Iris pigment epithelial cell (primary cell): ENCODE measurements around the gene IRGQ.
"Not testable (repeated sequence)": the region's sequence is repeated elsewhere in the genome, so short reads cannot be mapped to it uniquely, and the experiment has no call there.

Experiments
- DNase-seq: peaks from one replicate; pipeline ENCODE4 v3.0.0-alpha.2; 2011; ENCODE audit warnings: low read depth

The IRGQ gene

DNA sequence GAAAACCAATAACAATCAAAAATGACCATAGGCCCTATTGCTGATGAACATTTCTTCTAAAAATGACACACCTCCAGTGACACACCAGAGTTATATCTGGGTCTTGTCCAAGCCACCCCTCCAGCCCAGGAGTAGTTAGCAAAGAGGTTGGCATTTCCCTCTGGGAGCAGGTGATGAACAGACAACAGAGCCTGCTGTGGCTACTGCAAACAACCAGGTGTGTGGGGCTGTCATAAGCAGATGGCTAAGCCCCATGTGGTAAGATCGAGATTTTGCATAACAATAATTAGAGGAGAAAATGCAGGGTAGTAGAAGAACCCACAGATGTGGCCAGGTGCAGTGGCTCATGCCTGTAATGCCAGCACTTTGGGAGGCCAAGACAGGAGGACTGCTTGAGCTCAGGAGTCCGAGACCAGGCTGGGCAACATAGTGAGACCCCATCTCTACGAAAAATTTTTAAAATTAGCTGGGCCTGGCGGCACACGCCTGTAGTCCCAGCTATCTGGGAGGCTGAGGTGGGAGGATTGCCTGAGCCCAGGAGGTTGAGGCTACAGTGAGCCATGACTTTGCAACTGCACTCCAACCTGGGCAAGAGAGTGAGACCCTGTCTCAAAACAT is 25.7 kb downstream of the IRGQ start:
- DNase-seq, result no peak

DNA sequence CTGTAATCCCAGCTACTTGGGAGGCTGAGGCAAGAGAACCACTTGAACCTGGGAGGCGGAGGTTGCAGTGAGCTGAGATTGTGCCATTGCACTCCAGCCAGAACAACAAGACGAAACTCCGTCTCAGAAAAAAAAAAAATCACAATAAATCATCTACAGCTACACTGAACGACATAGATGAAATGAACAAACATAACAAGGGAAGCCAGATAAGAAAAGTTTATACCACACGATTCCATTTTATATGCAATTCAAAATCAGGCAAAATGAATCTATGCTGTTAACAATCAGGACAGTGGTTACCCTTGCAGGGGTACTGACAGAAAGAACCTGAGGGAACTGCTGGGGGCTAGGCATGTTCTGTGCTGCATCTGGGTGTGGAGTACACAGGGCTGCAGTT is 26.3 kb downstream of the IRGQ start:
- no peak for DNase-seq

DNA sequence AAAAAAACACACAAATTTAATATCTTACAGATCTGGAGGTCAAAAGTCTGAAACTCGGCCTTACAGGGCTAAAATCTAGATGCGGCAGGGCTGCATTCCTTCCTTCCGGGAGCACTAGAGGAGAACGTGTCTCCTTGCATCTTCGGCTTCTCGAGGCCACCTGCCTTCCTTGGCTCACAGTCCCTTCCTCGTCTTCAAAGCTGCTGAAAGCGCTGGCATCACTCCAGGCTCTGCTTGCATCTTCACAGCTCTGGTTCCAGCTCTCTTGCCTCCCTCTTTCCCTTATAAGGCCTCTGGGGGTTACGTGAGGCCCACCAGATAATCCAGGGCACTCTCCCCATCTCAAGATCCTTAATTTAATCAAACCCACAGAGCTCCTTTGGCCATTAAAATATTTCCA is 31.1 kb downstream of the IRGQ start:
- DNase-seq, result no peak

DNA sequence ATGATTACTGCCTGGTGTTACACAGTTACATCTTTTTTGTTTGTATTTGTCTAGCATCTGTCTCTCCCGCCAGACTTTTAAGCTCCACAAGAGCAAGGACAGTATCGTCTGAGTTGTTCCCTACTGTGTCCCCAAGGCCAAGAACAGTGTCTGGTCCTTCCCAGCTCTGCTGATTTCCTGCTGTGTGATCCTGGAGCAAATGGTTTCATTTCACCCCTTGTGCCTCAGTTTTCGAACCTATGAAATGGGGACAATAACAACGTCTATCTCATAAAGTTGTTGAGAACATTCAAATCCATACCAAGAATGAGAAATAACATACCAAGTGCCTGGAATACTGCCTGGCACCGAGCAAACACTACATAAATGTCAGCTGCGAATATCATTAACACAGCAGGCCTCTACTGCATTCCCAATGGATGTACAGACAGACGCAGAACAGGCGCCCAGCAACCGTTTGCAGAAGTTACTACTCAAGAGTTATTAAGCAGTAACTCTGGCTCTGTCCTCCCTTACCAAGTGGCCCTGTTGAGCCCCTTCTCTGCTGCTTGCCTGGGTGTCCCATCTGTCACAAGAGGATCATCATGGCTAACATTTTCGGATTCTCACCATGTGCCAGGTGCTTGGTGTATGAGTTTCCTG is 32.0 kb downstream of the IRGQ start:
- DNase-seq, result no peak

DNA sequence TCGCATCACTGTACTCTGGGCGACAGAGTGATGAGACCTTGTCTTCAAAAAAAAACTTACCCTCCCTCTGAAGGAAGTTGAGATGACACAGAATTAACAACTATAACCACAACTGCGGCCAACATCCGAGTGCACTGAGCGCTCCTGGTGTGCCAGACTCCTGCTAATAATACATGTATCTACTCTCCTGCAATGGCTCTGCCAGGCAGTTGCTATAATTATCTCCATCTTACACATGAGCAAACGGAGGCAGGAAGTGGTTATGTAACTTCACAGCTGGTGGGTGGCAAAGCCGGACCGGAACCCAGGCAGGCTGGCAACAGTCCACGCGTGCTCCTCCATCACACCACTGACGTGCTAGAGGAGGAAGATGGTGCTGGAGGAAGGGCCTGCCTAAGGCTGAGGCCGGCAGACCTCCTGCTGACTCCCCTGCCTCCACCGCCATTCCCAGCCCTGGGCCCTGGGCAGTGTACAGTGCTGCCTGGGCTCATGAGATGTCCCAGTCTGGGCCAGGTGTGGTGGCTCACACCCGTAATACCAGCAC is 33.2 kb downstream of the IRGQ start:
- DNase-seq, result peak; percentile 85

DNA sequence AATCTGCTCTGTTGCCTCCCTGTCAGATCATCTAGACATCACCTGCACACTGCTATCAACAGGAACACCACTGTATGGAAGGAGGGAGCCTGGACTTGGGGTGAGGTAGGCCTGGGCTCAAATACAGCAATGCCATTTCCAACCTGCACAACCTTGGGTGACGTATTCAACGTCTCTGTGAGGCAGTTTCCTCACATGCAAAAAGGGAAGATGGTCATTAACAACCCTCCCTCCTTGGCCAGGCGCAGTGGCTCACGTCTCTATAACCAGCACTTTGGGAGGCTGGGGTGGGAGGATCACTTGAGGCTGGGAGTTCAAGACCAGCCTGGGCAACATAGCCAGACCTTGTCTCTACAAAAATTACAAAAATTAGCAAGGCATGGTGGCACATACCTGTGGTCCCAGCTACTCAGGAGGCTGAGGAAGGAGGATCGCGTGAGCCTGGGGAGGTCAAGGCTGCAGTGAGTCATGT is 33.7 kb downstream of the IRGQ start:
- no peak for DNase-seq

DNA sequence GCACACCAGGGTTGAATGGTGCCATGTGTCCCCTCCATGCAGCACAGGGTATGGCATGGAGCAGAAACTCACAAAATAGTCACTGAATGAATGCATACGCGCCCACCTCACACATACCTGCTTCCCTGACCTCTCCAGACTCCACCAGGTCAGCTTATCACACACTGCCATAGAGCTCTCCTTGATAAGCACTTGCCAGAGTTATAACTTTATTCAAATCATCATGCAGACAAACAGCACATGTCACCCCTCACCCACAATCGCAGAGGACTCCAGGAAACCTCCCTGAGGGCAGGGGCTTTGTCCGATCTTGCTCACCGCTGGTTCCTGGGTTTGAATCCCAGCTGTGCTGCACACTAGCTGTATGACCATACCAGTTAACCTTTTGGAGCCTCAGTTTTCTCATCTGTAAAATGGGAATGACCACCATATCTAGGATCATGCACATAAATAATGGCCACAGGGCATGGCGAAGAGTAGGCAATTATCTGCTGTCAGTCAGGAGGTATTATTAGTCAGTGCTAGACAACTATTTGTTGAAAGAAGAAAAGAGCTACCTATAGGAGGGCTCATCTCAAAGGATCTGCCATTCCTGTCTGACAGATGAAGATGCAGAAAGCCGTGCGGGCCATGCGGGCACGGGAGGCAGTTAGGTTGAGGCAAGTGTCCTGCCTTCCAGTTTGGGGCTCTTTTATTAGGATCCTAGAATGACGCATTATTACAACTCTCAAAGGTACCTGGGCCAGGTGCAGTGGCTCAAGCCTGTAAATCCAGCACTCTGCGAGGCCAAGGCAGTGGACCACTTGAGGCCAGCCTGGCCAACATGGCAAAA is 34.6 kb downstream of the IRGQ start:
- no peak for DNase-seq

DNA sequence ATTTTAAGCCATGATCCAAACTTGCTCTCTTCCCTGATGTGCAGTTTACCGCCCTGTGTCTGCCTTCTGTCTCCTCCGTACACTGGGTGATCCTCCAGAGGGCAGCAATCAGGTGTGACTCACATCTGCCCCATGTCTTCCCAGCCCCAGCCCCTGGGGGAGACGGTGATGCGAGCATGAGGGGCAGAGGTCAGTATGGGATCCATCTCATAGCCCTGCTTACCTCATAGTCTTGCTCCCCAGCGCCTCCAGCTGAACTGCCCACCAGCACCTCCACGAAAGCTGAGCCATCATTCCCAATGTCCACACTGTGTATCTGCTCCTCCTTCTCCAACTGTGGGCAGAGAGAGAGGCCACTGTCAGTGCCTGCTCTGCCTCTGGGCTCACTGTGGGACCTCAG is 35.2 kb downstream of the IRGQ start:
- peak; percentile 43 for DNase-seq

DNA sequence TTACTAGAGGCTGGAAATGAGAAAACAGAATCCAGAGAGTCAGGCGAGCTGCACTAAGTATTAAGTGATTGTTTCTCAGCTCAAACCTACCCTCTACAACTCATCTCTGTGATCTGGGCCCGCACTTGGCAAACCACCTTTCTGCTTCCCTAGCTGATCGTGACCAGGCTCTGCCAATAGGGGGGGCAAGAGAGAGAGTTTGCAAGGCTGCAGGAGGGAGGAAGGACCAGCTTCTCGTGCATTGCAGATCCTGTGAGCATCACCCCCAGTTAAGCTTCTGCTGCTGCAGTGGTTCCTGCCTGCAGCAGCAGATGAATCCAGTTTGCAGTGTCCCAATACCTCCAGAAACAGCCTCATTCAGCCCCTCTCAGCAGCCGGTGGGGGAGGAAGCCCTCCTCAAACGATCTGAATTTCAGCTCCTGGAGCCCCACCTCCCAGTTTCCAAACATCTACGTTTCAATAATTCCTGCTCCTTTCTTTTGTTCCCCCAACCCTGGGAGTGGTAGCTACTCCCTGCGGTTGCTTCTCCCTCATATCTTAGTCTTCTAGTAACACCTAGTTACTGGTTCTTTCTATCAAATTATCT is 40.7 kb downstream of the IRGQ start:
- peak; percentile 71 for DNase-seq

DNA sequence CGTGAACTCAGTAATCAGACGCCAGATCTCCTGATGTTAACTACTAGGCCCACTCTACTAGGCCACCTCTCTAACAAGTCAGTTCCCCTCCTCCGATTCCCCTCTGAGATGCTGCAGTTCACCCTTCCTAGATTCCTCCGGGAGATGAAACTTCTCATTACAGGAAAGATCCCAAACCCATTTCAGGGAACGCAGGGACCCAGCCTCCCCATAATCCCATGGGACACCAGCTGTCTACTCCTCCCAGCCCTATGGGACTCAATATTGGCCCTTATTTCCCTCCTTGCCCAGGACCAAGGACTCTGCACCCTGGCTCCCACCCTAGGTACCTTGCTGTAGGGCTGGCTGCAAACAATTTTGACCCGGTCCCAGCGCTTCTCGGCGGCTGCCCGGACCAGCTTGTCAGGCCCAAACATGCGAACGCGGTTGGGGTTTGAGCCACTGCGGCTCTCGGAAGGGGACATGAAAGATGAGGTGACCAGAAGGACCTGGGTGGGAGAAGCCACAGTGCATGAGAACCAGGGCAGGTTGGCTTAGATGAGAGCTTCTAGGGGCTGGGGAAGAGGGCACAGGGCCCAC is 41.5 kb downstream of the IRGQ start:
- DNase-seq, result no peak

DNA sequence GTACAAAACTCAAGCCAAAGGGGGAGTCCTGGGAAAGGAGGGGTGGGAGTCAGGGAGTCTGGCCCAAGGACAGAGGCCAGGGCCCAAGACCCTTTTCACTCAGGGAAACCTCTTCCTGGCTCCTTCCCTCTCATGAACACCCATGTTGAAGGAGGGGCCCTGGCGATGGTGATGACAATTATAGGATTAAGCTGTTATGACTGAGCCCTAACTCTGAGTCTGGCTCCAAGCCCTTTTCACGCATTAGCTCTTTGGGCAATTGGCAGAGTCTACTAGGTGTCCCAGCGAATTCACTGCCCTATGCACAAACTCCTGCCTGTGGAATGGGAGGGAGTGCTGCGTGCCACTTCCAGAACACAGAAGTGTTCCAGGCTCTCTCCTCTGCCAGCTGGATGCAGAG is 42.3 kb downstream of the IRGQ start:
- DNase-seq, result no peak

DNA sequence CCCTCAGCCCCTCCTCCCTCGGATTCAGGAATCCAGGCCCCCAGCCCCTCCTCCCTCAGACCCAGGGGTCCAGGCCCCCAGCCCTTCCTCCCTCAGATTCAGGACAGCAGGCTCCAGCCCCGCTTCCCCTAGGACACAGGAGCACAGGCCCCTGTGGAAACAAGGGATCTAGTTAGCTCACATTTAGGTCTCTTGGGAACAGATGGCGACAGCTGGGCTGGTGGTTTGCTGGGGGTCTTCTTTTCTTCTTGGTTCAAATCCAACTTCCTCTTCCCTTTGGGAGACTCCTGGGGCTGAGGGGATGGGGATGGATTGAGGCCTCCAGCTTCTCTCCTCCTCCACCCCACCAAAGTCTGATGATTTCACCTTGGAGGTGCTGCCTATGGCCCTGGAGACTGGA is 43.3 kb downstream of the IRGQ start:
- no peak for DNase-seq

DNA sequence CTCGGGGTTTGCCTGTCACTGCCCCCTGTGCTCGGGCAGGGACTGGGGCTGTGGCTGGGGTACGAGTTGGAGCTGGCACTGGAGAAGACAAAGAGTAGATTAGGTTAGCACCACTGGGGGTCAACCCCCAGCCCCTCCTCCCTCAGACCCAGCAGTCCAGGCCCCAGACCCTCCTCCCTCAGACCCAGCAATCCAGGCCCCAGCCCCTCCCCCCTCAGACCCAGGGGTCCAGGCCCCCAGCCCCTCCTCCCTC is 43.8 kb downstream of the IRGQ start:
- no peak for DNase-seq

DNA sequence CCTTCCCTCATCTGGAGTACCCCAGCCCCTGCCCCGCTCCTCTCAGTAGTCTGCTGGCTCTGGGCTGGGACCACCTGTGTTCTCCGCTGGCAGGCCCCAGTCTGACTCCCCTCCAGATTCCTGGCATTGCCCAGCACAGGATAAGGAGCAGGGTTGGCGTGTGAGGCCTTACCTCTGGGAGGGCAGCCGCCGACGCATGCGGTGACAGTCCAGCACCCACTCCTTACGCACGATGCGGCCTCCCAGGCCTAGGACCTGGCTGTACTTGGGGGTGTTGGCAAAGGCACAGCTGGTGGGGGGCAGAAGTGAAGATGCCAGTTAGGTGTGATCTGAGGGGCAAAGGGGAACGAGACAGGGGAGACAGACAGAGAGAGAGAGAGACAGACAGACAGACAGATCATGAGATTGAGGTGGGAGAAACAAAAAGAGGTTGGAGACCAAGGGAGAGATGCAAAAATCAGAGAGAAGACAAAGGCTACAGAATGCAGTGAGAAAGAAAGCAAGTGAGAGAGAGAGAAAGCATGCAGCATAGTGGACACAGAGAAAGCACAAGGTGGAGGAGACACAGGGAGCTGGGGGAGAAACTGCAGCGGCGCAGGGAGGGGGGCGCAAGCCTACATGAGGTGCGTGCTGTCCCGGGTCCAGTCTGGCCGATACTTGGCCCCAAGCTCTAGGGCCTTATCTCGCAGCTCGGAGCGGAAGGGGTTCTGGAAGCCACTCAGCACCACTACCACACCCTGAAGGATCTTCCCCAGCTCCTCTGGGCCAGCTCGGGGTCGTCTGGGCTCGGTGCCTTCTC is 44.3 kb downstream of the IRGQ start:
- no peak for DNase-seq

DNA sequence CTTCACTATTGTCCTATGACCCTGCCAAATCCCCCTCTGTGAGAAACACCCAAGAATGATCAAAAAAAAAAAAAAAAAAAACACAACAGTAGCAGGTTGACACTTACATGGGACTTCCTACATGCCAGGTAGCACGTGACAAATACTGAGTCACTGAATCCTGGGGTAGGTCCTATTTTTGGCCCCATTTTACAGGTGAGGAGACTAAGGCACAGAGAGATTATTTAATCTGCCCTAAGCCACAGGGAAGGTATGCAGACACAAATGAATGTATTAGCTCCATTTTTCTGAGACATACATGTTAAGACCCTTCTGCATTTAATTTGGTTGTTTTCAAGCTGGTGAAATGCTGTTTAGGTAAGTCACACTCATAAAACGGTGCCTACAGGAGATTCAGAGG is 47.2 kb downstream of the IRGQ start:
- DNase-seq, result no peak

DNA sequence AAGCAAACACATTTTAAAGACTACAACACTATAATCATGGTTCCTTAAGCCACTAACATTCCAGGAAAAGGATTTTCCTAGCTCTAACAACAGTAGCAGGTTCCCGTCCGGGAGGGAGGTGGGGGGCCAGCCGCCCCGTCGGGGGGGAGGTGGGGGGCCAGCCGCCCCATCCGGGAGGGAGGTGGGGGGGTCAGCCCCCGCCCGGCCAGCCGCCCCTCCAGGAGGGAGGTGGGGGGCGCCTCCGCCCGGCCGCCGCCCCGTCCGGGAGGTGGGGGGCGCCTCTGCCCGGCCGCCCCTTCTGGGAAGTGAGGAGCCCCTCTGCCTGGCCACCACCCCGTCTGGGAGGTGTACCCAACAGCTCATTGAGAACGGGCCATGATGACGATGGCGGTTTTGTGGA is 48.0 kb downstream of the IRGQ start:
- DNase-seq, result not testable (repeated sequence)

DNA sequence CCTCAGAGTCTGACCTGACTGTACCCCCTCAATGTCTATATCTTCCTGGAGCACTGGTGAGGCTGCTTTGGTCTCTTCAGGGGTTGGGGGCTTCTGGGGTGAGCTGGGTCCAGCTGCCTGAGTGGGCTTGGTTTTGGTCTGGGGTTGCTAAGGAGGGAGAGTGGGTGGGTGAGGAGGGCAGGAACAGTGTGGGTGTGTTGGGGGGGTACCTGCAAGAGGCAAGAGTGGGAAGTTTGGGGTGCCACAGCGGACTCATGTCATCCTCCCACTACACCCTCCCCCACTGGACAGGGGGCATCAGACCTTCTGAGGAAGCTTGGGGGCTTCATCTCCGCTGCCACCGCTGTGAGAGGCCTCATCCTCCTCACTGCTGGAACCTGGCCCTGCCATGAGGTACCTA is 49.4 kb downstream of the IRGQ start:
- DNase-seq, result no peak

DNA sequence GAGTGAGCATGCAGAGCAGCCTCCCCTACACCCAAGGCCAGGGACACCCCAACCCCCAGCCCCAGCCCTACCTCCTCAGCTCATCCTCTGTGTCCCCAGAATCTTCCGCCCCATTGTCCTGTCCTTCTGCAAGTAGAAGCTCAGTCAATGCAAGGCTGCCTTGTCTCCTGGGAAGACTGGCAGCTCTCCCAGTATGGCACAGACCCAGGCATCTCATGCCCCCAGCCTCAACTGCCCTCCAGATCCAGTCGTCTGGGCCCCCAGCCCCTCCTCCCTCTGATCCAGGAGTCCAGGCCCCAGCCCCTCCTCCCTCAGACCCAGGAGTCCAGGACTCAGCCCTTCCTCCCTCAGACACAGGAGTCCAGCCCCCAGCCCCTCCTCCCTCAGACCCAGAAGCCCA is 50.0 kb downstream of the IRGQ start:
- DNase-seq, result no peak

DNA sequence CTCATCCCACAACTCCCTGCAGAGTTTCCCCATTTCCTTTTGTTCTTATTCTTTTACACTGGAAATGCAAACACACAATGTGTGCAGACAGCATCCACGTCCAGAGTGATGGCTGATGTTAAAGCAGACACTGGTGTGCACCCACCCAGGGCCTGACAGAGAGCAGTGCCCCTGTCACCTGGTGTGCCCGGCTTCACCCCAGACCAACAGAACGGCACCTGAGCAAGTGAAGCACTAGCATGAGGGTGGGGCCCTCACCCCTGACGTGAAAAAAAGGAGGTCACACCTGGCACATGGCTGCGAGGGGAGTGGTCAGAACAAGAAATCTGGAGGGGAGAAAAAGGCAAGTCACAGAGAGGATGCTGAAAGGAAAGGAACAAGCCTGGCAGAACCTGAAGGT is 50.7 kb downstream of the IRGQ start:
- DNase-seq, result no peak

DNA sequence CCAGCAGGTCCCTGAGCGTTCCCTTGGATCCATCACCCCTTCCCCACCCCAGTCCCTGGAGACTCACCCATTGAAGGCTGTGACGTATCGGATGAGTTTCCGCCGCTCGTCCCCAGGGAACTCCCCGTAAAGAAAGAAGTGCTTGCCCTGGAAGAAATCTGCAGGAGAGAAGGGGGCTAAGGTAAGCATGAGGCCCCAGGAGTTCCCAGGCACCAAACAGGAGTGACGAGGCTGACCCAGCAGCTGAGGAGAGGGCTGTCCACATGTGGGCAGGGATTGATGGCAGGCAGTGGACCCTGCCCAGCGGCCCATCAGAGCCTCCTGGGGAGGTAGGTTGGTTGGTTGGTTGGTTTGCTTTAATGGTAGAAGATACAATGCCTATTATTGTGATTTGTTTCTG is 51.9 kb downstream of the IRGQ start:
- DNase-seq, result no peak

DNA sequence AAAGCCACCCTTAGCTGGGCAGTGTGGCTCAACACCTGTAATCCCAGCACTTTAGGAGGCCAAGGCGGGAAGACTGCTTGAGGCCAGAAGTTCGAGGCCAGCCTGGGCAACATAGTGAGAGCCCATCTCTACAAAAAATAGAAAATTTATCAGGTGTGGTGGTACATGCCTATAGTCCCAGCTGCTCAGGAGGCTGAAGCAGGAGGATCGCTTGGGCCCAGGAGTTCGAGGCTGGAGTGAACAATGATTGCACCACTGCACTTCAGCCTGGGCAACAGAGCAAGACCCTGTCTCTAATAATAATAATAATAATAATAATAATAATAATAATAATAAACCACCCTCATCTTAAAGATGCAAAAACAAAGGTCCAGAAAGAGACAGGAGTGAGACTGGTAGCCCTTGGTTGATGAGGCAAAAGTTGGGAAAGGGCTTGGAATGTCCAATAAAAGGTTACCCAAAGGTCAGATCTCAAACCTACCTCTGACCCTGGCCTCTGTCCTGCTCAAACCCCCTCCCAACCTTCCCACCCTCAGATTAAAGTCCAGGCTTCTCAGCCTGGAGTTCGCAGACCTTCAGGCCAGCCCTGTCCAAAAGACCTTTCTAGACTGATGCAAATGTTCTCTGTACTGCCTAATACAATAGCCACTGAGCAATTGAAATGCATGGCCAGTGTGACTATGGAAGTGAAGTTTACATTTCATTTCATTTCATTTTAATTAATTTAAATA is 53.8 kb downstream of the IRGQ start:
- no peak for DNase-seq
